ENCODE results near the gene PHF3. TPM values are rescaled to one million over a fixed set of nuclear protein-coding genes. Genes with fewer than 3 reads are reported as not detected.

Gene PHF3
- total RNA-seq, 4 donors from 2014 or later: 60.0 to 98.1 (median 79.8) TPM

DNA sequence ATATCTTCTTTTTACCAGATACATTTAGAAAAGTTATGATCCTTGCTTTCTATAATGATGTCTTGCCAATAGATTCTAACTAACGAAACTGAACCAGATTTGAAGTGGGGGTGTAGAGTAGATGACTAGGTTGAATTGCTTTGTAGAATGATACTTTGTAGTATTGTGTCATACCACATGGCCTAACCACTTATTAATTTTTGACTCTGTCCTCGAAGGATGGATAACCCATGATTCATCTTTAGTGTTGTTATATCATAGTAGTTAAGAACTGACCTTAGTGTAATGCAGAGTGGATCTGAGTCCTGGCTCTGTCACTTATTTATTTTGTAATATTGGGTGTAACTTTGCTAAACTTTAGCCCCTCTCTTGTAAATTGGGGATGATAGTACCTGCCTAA is 4.5 kb downstream of the PHF3 start:
- no peak for ATAC-seq
- Histone ChIP-seq H3K4me1 (peaks cover 5 to 84% (median 26%) of the 10 kb centered on the region in 3 donors), H3K9me3 (no peaks in the 10 kb centered on the region), H3K36me3 (no peaks in the 10 kb centered on the region), H3K27me3 (no peaks in the 10 kb centered on the region), H3K4me3 (no peak overlapping the region), H3K27ac (no peak overlapping the region)
- WGBS, 2 donors (ENCODE audit: low coverage in 1 of 2): 14 to 23% methylated on average over 1 to 2 of the region's 2 CpGs
- TF ChIP-seq, protein P1, sequence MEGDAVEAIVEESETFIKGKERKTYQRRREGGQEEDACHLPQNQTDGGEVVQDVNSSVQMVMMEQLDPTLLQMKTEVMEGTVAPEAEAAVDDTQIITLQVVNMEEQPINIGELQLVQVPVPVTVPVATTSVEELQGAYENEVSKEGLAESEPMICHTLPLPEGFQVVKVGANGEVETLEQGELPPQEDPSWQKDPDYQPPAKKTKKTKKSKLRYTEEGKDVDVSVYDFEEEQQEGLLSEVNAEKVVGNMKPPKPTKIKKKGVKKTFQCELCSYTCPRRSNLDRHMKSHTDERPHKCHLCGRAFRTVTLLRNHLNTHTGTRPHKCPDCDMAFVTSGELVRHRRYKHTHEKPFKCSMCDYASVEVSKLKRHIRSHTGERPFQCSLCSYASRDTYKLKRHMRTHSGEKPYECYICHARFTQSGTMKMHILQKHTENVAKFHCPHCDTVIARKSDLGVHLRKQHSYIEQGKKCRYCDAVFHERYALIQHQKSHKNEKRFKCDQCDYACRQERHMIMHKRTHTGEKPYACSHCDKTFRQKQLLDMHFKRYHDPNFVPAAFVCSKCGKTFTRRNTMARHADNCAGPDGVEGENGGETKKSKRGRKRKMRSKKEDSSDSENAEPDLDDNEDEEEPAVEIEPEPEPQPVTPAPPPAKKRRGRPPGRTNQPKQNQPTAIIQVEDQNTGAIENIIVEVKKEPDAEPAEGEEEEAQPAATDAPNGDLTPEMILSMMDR (IDR thresholded peaks at IDR 0.05): no peak
- no peak for TF ChIP-seq EP300 (IDR thresholded peaks at IDR 0.05)
- TF ChIP-seq POLR2AphosphoS5 (IDR thresholded peaks at IDR 0.05): no peak

DNA sequence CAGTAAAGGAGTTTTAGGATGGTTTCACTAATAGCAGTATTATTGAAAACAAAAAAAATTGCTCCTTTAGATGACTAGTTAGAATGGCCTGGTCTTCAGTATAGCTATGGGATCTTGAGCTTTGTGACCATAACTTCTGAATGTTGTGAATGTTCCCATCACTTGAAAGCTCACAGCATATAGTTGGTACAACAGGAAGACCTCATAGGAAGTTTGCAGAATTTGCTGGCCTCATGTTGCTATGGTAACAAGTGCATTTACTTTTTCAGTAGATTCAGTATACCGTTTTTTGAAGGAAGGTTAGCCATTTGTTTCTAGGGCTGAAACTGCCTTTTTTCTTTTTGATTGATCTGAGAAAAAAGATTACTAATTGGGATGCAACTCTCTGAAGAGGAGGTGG is 8.3 kb downstream of the PHF3 start:
- WGBS, 2 donors (ENCODE audit: low coverage in 1 of 2): 8 to 19% methylated on average over 1 of the region's 1 CpG
- Histone ChIP-seq H3K4me3 (no peak overlapping the region), H3K27ac (no peak overlapping the region), H3K36me3 (no peaks in the 10 kb centered on the region), H3K27me3 (no peaks in the 10 kb centered on the region), H3K4me1 (peaks cover 5 to 91% (median 22%) of the 10 kb centered on the region in 3 donors), H3K9me3 (no peaks in the 10 kb centered on the region)
- no peak for TF ChIP-seq POLR2A (IDR thresholded peaks at IDR 0.05)
- TF ChIP-seq, protein P1 (IDR thresholded peaks at IDR 0.05): no peak
- no peak for TF ChIP-seq EP300 (IDR thresholded peaks at IDR 0.05)
- TF ChIP-seq POLR2AphosphoS5 (IDR thresholded peaks at IDR 0.05): no peak
- no peak for ATAC-seq

- Histone ChIP-seq H3K27me3 (no peaks in the 10 kb centered on the region), H3K4me1 (peaks cover 12 to 91% (median 16%) of the 10 kb centered on the region in 3 donors)
These were observed 9.2 kb downstream of the PHF3 start for GRCh38 chr6:63644668-63645326.

DNA sequence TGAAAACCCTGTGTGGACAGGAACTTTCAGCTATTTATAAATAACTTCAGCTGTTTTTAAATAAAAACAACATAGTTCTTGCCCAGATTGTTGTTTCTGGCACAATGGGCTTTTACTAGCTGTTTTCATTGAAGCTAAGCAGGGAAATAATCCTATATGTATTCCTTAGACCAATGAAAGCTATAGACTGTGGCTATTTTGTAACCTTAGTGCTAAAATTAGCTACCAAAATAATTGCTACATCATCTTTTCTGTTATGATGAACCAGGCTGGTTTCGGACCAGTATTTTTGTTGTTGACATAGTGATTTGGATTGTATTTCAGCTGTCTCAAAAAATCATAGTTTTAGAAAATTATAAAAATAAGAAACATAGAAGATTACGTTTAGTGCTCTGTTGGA is 13.7 kb downstream of the PHF3 start:
- TF ChIP-seq EP300 (IDR thresholded peaks at IDR 0.05): no peak
- TF ChIP-seq, protein P1 (IDR thresholded peaks at IDR 0.05): no peak
- no peak for TF ChIP-seq POLR2A (IDR thresholded peaks at IDR 0.05)
- no peak for TF ChIP-seq POLR2AphosphoS5 (IDR thresholded peaks at IDR 0.05)
- Histone ChIP-seq H3K27me3 (no peaks in the 10 kb centered on the region), H3K36me3 (no peaks in the 10 kb centered on the region), H3K27ac (no peak overlapping the region), H3K4me1 (peaks cover 3 to 66% (median 13%) of the 10 kb centered on the region in 3 donors), H3K4me3 (no peak overlapping the region), H3K9me3 (no peaks in the 10 kb centered on the region)
- whole genome bisulfite sequencing, 2 donors (ENCODE audit: low coverage in 1 of 2): 28 to 30% methylated on average over 2 of the region's 2 CpGs
- no peak for ATAC-seq

More at GRCh38 chr6:63644668-63645326, 9.2 kb downstream of the PHF3 start:
- 53 to 92% methylated on average over 3 to 11 of the region's 11 CpGs for WGBS, 2 donors (ENCODE audit: low coverage in 1 of 2)
- Histone ChIP-seq H3K27ac (no peak overlapping the region), H3K36me3 (no peaks in the 10 kb centered on the region), H3K4me3 (no peak overlapping the region), H3K9me3 (no peaks in the 10 kb centered on the region)
- ATAC-seq: no peak
- TF ChIP-seq POLR2AphosphoS5 (IDR thresholded peaks at IDR 0.05): no peak
- TF ChIP-seq, protein P1 (IDR thresholded peaks at IDR 0.05): no peak
- no peak for TF ChIP-seq EP300 (IDR thresholded peaks at IDR 0.05)
- no peak for TF ChIP-seq POLR2A (IDR thresholded peaks at IDR 0.05)

DNA sequence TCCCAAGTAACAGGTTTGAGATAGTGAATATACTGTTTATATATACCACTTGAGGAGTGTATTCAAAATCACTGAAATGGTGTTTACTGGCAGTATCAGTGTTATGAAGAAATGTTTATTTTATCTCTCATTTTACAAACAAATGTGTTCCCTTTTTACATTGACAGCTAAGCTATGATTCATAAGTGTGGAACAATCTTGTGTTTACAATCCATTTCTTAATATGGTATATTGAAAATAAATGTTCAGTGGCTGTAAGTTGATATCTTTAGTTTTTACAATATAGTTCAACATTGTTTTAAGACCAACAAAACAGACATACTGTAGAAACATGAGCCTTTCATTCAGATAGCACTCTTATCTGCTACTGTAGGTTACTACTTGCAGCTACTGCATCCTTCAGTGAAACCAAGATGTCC is 14.3 kb downstream of the PHF3 start:
- Histone ChIP-seq H3K36me3 (no peaks in the 10 kb centered on the region), H3K4me1 (peaks cover under 1 to 66% (median 8%) of the 10 kb centered on the region in 3 donors)
- ATAC-seq: no peak

More for the DNA sequence above, 14.3 kb downstream of the PHF3 start:
- Histone ChIP-seq H3K4me3 (no peak overlapping the region), H3K27ac (no peak overlapping the region), H3K27me3 (no peaks in the 10 kb centered on the region), H3K9me3 (no peaks in the 10 kb centered on the region)
- TF ChIP-seq POLR2A (IDR thresholded peaks at IDR 0.05): no peak
- TF ChIP-seq EP300 (IDR thresholded peaks at IDR 0.05): no peak
- no peak for TF ChIP-seq POLR2AphosphoS5 (IDR thresholded peaks at IDR 0.05)
- TF ChIP-seq, protein P1 (IDR thresholded peaks at IDR 0.05): no peak

All from gastroesophageal sphincter (tissue), 4 donors.